GM19468 (cell line): ENCODE results near the gene PLCD4.

ENCODE experiments used
- ATAC-seq: cut with Tn5 transposase; IDR thresholded peaks from one replicate; pipeline ENCODE4 v1.9.1; 2021; ENCODE audit warnings: mild to moderate bottlenecking, moderate library complexity, moderate number of reproducible peaks; ENCODE audit not compliant: unreplicated experiment; ENCODE audit errors: extremely low read depth

The PLCD4 gene

DNA sequence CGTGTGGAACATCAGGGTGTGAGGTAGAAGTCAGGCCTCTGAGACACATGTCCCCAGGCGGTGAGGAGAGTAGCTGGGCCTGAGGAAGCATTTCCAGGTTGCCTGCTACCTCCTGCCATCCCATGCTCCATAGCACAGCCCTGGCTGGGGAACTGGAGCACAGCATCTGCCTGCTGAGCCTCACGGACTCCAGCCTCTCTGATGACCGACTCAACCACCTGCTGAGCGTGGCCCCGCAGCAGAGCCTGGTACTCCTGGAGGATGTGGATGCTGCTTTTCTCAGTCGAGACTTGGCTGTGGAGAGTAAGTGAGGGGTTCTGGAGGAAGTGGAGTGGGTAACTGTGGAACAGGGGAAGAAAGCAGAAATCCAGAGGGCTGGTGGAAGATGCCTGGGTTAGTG is 54.7 kb downstream of the PLCD4 start:
- ATAC-seq: no peak

DNA sequence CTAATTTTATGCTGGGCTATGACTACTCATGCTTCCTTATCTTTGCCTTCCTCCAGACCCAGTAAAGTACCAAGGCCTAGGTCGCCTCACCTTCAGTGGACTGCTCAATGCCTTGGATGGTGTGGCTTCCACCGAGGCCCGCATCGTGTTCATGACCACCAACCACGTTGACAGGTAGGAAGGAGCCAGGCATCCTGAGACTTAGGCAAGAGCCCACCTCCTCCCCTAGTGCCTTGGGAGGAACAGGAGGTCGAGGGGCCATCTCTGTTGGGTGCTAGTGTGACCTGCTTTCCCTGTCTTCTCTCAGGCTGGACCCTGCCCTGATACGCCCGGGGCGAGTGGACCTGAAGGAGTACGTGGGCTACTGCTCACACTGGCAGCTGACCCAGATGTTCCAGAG is 55.1 kb downstream of the PLCD4 start:
- no peak for ATAC-seq

- ATAC-seq: no peak
These were observed 56.2 kb downstream of the PLCD4 start for GRCh38 chr2:218663901-218664300.

DNA sequence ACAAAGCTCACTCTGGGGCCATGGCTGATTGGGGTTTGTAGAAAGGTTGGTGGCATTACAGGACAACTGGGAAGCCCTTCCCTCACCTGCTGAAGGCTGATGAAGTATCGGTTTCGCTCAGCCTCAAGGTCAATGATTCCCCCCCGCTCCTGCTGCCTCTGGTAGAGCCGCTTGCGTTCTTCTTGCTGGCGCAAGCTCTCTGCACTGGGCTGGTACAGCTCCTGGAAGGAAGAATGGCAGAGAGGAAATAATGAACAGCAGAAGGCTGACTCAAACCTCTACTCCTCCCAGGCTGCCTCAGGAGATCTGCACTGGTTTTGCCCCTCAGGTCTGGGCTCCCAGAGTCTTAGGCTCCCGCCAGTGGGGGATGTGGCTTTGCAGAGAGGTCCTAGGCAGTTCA is 57.0 kb downstream of the PLCD4 start:
- ATAC-seq: no peak

- no peak for ATAC-seq
These were observed 63.5 kb downstream of the PLCD4 start for GRCh38 chr2:218671097-218671653.

- ATAC-seq: peak; percentile 84
These were observed 64.2 kb downstream of the PLCD4 start, which contains the start of the genes RNF25 and STK36 for GRCh38 chr2:218671654-218672566. RNF25 (minus strand) TSS chr2:218672002; CDS start chr2:218671970, 32 bp downstream. STK36 (plus strand) TSS chr2:218672086; CDS start chr2:218672830, 744 bp downstream.

- no peak for ATAC-seq
These were observed 71.4 kb downstream of the PLCD4 start for GRCh38 chr2:218679119-218679518.

DNA sequence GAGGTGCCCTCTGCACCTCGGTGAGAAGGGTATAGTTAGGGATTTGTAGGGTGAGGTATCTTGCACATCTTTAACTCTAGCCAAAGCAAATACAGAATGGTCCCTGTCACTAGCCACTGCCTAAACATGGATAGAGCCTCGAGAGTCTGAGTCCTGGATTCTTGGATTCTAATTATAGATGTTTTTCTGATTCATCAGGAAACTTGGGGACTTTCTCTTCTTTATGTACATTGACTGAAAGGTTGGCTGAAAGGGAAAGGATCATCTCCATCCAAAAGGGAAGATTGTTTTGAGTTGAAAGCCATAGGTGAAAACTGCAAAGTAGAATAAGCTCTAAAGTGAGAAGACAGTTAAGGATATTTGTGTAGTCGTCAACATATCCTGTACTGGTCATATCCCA is 72.4 kb downstream of the PLCD4 start:
- no peak for ATAC-seq
